Ammon's horn (tissue), 1 donor: ENCODE measurements around the gene OXT.

Source experiments
- DNase-seq: peaks from one replicate; pipeline ENCODE4 v3.0.0-alpha.2; 2016; ENCODE audit warnings: low spot score

OXT gene

GRCh38 chr20:3084283-3084985 is 13.0 kb downstream of the OXT start, which contains the start of gene AVP:
AVP (minus strand) TSS chr20:3084724; CDS start chr20:3084674, 50 bp downstream.
- no peak for DNase-seq

DNA sequence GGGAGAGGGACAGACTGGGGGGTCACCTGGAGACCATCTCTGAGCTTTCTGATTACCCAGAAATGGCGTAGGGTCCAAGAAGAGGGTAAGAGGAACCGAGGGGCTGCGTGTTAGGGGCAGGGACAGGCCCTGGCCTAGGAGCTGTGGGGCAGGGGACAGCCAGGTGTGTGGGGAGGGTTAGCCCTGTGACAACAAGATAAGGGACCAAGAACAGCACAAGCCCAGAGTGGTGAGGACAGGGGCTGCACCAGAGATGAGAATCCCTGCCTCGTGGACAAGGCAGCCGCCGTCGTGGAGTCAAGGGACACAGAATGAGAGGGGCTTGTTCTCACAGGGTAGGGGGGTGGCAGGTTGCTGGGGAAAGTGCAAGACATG is 13.6 kb downstream of the OXT start:
- no peak for DNase-seq

DNA sequence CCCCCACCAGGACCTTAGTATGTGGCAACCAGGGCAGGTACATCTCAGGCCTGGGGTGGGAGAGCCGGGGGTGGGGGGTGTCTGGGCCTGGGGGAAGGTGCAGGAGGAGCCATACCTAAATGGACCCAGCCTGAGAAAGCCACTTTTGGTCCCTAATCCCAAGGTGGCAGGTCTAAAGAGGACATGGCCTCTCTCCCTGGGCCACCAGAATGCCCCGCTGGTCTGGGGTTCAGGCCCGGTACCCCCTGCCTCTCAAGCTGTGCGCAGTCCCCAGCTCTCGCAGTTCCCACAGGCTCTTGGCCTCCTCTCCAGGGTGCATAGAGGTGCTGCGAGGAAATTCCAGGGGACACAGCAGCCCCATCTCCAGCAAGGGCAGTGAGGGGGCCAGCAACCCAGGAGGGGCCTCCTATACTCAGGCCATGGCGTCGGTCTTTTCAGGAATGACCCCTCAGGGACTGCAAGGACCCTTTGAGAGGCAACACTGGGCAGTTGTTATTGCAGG is 14.2 kb downstream of the OXT start:
- no peak for DNase-seq

- no peak for DNase-seq
Measured at GRCh38 chr20:3088031-3088430, 16.6 kb downstream of the OXT start.

DNA sequence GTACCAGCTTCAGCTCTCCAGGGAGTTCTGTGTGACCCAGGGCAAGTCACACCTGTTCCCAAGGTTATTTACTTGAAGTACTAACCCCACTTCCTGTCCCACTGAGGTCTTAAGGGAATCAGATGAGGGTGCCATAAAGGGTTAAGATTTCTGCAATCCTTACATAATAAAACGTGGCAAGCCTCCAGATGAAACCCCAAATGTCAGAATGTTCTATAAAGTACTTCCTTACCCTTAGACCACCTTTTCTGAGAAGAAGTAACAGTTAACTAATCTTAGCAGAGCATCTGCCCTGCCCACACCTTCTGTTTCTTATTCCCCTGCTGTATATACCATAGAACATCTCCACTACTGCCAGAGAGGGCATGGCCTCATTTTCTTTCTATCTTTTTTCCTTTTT is 19.1 kb downstream of the OXT start:
- no peak for DNase-seq

DNA sequence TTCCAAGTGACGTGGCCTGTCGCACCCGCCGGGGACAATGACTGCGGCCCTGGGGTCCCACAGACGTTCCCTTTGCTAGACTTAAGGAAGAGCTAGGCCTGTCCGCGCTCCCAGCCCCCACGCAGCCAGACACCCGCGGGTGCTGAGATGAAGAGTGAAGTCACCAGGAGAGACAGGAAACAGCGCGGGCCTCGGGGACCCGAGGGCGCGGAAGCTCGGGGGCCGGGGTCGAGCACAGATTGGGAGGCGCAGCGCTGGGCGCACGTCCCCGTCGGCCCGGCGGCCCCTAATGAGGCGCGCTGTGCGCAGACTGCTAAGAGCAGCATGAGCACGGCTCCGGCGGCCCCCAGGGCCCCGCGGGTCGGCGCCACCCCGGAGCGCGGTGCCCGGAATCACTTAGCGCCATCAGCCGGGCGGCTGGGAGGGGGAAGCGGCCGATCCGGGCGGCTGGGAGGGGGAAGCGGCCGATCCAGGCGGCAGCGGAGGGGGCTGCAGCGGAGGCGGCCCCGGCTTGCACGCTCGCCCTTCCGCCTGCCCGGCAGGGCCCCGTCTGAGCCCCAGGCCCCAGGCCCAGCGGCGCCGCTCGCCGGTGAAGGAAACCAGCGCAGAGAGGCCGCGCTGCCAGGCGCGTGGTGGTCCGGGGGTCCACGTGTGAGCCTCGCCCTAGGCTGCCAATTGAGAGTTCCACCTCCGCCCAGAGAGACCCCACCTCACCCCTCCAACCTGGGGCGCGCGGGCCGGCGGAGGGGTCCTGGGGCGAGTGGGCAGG is 21.4 kb downstream of the OXT start:
- no peak for DNase-seq

GRCh38 chr20:3093861-3094361 is 22.5 kb downstream of the OXT start:
- DNase-seq: no peak

GRCh38 chr20:3094848-3095629 is 23.6 kb downstream of the OXT start:
- DNase-seq: no peak

DNA sequence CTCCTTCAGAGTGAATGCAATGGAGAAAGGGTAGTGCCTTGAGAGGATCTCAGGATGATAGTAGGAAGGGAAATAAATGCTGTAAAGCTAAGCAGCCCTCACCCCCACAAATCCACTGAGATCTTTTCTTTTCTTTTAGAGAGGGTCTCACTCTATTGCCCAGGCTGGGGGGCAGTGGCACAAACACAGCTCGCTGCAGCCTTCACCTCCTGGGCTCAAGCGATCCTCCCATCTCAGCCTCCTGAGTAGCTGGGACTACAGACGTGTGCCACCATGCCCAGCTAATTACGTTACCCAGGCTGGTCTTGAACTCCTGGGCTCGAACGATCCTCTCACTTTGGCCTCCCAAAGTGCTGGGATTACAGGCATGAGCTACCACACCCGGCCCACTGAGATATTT is 29.1 kb downstream of the OXT start:
- DNase-seq: no peak

- no peak for DNase-seq
Measured at GRCh38 chr20:3101251-3101650, 29.8 kb downstream of the OXT start.

DNA sequence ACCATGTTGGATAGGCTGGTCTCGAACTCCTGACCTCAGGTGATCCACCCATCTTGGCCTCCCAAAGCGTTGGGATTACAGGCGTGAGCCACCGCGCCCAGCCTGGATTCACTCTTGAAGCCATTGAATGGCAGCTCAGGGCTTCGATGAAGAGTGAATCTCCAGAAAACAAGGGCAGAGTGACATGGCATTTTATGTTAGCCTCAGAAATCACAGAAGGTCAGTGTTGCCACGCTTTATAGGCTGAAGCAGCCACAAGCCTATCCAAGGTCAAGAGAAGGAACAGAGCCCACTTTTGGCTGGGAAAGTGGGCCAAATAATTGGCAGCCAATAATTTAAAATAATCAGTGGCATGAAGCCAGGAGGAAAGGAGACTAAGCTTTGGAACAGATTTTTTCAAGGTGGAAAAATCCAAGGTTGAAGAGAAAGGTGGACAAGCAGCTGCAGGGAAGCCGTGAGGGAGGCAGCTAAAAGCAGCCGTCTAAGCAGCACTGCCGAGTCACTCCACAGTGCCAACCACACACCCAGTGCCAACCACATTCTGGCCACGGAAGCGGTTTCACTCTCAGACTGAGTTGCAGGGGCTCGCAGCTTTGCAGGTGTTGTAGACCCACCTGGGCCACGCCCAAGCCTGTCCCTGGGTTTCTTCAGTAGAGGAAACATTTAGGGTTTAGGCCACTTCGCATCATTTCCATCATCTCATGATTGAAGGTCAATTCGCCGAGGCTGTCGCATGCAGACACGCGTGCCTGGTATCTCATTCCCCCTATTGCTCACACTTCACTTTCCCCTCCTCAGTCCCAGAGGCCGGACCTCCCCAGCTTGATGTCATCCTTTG is 30.5 kb downstream of the OXT start:
- no peak for DNase-seq

DNA sequence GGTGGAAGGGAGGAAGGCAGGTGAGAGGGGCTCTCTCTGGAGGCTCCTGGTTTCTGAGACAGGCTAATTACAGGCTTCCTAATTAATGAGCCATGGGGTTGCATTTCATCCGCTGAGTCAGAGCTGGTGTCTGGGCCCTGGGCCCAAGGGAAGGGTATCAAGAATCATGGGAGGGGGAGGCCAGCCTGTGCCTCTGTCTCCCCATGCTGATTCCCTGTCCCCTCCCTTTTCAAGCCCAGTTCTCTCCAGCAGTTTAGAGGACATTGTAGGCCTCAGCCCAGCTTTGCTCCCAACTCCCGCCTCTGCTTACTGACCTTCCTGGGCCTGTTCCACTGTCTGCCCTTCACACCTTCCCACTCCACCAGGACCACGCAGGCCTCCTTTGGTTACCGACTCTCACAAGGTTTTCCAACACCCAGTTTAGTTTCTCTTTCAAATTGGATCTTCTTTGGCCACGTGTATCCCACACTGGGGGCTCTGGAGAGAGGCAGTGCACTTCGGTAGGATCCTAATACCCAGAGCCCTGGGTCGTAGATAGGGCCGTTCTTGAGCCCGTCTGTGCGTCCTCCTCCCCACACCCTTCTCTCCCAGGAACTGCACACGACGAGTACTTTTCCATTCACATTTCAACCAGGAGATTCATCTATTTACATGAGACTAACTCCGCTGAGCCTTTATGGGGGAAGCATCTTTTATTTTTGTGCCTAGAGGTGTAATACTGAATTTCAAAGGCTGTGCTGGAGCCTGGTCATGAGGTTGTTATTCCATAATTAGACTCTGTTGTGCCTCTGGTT is 31.4 kb downstream of the OXT start:
- no peak for DNase-seq

DNA sequence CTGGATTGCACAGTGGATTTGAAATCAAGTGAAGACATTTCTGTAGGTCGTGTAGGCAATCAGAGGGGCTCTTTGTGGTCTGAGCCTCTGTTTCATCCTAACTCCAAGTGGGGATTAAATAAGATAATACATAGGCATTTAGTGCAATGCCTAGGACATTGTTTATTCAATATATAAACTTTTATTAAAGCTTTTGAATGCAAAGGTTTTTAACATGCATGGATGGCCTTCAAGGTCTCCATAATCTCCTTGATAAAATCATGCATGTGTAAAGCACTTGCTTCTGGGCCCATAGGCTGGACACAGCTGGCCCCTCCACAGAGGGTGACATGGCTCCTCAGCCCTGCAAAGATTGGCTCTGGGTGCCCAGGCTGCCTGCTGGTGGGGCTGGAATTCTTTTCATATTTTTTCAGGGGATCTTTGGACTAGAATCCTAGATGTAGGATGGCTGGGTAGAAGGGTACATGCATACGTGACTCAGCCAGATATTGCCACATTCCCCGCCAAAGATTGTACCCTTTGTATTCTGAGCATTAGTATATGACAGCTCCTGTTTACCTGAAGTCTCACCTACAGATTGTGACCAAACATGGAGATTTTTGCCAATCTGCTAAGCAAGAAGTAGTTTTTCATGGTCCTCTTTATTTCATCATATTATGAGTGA is 32.1 kb downstream of the OXT start:
- no peak for DNase-seq

DNA sequence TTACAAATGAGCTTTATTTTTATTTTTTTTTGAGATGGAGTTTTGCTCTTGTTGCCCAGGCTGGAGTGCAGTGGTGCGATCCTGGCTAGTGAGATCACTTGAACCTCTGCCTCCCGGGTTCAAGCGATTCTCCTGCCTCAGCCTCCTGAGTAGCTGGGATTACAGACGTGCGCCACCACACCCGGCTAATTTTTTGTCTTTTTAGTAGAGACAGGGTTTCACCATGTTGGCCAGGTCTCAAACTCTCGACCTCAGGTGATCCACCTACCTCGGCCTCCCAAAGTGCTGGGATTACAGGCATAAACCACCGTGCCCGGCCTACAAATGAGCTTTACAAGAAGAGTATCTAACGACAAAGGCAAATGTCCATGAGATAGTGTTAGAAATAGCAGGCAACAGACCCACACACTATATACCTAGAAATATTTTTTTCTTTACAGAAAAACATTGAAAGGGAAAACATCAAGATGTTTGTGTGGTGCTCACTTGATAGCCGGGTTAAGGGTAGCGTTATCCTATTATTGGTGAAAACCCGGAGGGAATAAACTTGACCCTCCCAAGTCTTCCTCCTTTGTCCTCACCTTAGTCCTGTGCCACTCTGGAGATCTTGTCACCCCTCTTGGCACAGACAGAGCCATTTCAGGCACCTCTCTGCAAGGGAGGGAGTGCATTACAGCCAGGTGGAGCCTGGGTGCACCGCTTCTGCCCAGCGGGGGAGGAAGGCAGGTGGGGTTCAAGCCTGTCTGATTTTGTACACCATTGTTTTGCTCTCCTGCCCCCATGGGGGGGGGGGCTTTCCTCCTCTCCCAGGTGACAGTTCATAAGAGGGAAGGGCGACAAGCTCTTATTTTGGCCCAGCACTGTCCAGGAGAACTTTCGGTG is 34.1 kb downstream of the OXT start:
- DNase-seq: no peak

DNA sequence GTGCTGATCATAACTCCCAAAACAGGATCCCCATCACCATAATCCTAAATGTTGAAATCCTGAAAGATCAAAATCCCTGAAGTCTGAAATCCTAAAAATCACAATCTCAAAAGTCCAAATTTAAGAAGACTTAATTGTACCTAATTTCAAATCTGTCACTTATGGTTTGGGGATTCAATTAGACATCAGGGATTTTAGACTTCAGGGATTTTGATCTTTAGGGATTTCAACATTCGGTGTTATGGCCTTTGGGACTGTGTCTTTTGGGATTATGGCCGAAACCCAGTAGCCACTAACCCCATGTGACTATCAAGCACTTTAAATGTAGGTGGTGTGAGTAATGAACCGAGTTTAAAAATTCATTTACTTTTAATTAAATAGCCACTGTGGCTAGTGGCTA is 34.8 kb downstream of the OXT start:
- DNase-seq: no peak

DNA sequence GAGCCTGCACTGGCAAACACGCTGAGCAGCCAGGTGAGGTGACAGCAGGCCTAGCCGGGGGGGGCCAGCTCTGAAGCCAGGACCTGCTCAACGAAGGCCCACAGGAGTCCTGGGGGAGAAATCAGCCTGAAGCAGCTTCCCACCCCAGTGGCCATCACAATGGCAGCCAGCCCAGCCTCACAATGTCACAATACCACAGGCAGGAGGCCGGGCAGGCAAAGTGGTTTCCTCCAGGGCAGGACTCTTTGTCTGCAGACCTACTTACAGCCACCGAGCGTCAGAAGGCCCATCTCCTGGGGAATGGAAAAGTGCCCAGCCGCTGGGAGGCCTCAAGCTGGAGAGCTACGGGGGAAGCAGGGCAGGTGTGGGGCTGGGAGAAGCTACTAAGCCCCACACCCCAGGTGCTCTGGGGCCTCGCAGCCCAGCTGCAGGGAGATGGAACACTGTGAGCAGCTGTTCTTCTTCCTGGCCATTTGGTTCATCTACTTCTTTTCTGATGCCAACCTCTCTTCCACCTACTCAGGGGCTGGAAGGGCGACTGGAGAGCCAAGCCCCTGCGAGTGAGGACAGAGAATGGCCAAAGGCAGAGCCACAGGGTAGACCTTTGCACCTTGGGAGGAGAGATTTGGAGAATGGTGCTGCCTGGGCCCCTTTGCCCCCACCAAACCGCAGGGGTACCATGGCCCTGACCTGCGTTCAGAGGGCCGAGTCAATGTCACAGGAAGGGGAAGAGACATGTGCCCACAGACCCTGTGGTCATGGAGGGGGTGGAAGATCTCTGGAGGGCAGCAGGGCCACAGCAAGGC is 35.4 kb downstream of the OXT start:
- DNase-seq: no peak

DNA sequence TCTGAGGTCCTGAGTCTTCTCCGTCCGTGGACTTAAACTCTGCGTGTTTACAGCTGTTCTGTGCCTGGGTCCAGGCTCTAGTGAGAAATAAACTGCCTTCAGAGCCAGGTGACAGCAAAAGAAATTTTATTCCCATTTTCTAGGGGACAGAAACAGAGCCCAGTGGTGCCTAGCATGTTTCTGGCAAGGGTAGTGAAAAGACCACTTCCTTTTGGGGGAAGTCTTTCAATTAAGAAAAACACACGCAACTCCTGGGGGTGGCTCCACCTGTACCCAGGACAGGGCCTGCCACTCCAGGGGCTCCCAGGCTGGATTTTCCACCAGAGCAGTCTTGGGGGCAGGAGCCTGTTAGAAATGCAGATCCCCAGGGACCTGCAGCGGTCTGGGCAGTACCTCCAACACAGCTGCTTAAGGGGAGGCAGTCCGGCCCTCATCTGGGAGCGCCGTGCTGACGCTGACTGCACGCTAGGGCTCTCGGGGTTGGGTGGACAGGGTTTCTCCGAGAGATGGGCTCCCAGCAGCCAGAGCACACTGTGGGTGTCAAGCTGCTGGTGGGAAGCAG is 36.1 kb downstream of the OXT start:
- no peak for DNase-seq
